Central memory CD8-positive, alpha-beta T cell (primary cell): ENCODE data around the gene DTX2.
"Not testable (repeated sequence)": the region's sequence is repeated elsewhere in the genome, so short reads cannot be mapped to it uniquely, and the experiment has no call there.

Source experiments
- ATAC-seq: fragments of 150-1000 bp; cut with Tn5 transposase; replicated peaks from 2 replicates; pipeline ENCODE4 v1.10.0; 2022; ENCODE audit warnings: mild to moderate bottlenecking, moderate FRiP score, moderate number of reproducible peaks; ENCODE audit not compliant: poor library complexity, severe bottlenecking; ENCODE audit errors: extremely low read depth
- DNase-seq, 2 donors: peaks; one replicate each; pipeline ENCODE4 v3.0.0; 2021; ENCODE audit warnings: low spot score in 2 of 2
- H3K27ac Mint-ChIP-seq: one replicate; pipeline ENCODE4 v1.8.0; 2022; ENCODE audit warnings: low read depth, mild to moderate bottlenecking, moderate library complexity, mixed read lengths
- H3K27me3 Mint-ChIP-seq: one replicate; pipeline ENCODE4 v1.8.0; 2022; ENCODE audit warnings: mixed read lengths
- H3K36me3 Mint-ChIP-seq: one replicate; pipeline ENCODE4 v1.8.0; 2022; ENCODE audit warnings: mild to moderate bottlenecking, moderate library complexity, mixed read lengths; ENCODE audit not compliant: insufficient read depth
- H3K4me1 Mint-ChIP-seq: one replicate; pipeline ENCODE4 v1.8.0; 2022; ENCODE audit warnings: mixed read lengths
- H3K4me3 Mint-ChIP-seq: one replicate; pipeline ENCODE4 v1.8.0; 2022; ENCODE audit warnings: mild to moderate bottlenecking, moderate library complexity, mixed read lengths
- H3K9me3 Mint-ChIP-seq: one replicate; pipeline ENCODE4 v1.8.0; 2022; ENCODE audit warnings: mixed read lengths

DTX2 gene

GRCh38 chr7:76428868-76429805, 32.4 kb upstream of the DTX2 start:
- DNase-seq (no peak), ATAC-seq (no peak)
- Mint-ChIP-seq H3K9me3 (no peaks in the 10 kb centered on the region), H3K36me3 (peaks cover 2% of the 10 kb centered on the region), H3K27me3 (no peaks in the 10 kb centered on the region), H3K4me1 (peaks cover 11% of the 10 kb centered on the region), H3K4me3 (no peak overlapping the region), H3K27ac (no peak overlapping the region)

DNA sequence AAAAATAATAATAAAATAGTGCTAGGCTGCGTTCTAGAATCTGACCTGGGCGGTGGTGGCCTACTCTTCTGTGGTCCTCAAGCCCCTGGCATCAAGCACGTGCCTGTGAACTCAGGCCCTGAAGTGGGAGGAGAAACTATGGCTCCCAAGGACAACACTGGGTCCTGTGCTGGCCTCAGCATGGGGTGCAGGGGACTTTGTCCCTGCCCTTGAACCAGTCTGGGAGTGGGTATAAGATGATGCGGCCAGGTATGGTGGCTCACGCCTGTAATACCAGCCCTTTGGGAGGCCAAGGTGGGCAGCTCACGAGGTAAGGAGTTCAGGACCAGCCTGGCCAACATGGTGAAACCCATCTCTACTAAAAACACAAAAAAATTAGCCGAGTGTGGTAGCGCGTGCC, 31.3 kb upstream of the DTX2 start:
- Mint-ChIP-seq H3K4me1 (peaks cover under 1% of the 10 kb centered on the region), H3K27ac (no peak overlapping the region), H3K36me3 (peaks cover 5% of the 10 kb centered on the region), H3K4me3 (no peak overlapping the region), H3K27me3 (no peaks in the 10 kb centered on the region), H3K9me3 (no peaks in the 10 kb centered on the region)
- DNase-seq, result no peak
- no peak for ATAC-seq

- Mint-ChIP-seq H3K4me1 (no peaks in the 10 kb centered on the region), H3K27ac (no peak overlapping the region), H3K4me3 (no peak overlapping the region), H3K36me3 (peaks cover 8% of the 10 kb centered on the region), H3K27me3 (no peaks in the 10 kb centered on the region), H3K9me3 (no peaks in the 10 kb centered on the region)
- ATAC-seq, result no peak
- no peak for DNase-seq
Measured at GRCh38 chr7:76430836-76431235, 30.7 kb upstream of the DTX2 start.

DNA sequence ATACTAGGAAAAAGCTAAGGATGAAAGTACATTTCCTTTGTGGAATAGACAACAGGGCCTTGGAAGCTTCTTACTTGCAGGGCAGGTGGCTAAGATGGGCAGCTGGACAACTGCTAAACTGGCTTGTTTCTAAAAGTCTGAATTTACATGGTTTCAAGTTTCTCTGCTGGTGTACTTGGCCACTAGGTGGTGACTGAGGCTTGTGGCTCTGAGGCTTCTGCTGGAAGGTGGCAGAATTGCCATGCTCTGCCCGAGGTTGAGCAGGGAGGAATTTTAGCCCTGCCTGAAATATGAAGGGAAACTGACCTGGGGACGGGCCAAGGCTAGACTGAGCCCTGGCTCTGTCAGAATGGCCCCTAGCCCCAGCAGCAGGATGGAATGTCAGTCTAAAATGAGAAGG, 23.6 kb upstream of the DTX2 start:
- H3K27me3 Mint-ChIP-seq, H3K9me3 Mint-ChIP-seq, H3K27ac Mint-ChIP-seq, H3K4me1 Mint-ChIP-seq, H3K4me3 Mint-ChIP-seq: not testable (repeated sequence)
- ATAC-seq (peak; percentile 56), DNase-seq (peak in 1 of 2 donors; percentile 22)
- peaks cover 13% of the 10 kb centered on the region for H3K36me3 Mint-ChIP-seq

- H3K36me3 Mint-ChIP-seq, result peaks cover 13% of the 10 kb centered on the region
- not testable (repeated sequence) for ATAC-seq, H3K27me3 Mint-ChIP-seq, H3K9me3 Mint-ChIP-seq, DNase-seq, H3K27ac Mint-ChIP-seq, H3K4me1 Mint-ChIP-seq, H3K4me3 Mint-ChIP-seq
Measured at GRCh38 chr7:76439120-76439888, 22.2 kb upstream of the DTX2 start.

- not testable (repeated sequence) for H3K4me3 Mint-ChIP-seq, H3K36me3 Mint-ChIP-seq, H3K27me3 Mint-ChIP-seq, DNase-seq, H3K4me1 Mint-ChIP-seq, H3K27ac Mint-ChIP-seq, ATAC-seq, H3K9me3 Mint-ChIP-seq
Measured at GRCh38 chr7:76440404-76440803, 21.1 kb upstream of the DTX2 start.

DNA sequence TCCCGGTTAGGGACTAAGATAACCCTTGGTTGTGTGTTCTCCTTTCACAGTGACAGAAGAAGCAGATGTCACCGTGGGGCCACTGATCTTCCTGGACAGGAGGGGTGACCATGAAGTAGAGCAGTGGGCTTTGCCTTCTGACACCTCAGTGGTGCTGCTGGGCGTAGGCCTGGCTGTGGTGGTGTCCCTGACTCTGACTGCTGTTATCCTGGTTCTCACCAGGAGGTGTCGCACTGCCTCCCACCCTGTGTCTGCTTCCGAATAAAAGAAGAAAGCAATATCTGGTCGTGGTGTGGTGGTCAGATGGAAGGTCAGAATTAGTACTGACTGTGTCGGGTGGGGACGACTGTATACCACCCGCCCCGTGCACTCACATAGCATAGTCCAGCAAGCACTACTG, 19.7 kb upstream of the DTX2 start:
- H3K4me1 Mint-ChIP-seq, H3K27me3 Mint-ChIP-seq, H3K4me3 Mint-ChIP-seq, H3K27ac Mint-ChIP-seq, DNase-seq, H3K9me3 Mint-ChIP-seq, H3K36me3 Mint-ChIP-seq: not testable (repeated sequence)
- ATAC-seq, result peak; percentile 40

GRCh38 chr7:76442664-76443446, 18.7 kb upstream of the DTX2 start:
- not testable (repeated sequence) for H3K9me3 Mint-ChIP-seq, DNase-seq, H3K36me3 Mint-ChIP-seq, ATAC-seq, H3K27ac Mint-ChIP-seq, H3K4me3 Mint-ChIP-seq, H3K27me3 Mint-ChIP-seq, H3K4me1 Mint-ChIP-seq

DNA sequence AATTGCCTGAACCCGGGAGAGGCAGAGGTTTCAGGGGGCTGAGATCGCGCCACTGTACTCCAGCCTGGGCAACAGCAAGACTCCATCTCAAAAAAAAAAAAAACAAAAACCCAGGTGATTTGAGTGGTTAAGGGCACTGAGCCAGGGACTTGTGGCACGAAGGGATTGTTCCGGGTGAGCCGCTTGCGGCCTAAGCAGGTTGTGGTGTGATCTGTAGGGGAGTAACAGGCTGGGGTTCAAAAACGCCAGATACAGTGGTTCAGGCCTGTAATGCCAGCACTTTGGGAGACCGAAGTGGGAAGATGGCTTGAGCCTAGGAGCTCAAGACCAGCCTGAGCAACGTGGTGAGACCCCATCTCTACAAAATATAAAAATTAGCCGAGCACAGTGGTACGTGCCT, 17.7 kb upstream of the DTX2 start:
- not testable (repeated sequence) for H3K4me3 Mint-ChIP-seq, H3K27me3 Mint-ChIP-seq, H3K9me3 Mint-ChIP-seq, H3K27ac Mint-ChIP-seq, H3K36me3 Mint-ChIP-seq, H3K4me1 Mint-ChIP-seq, DNase-seq
- peak; percentile 58 for ATAC-seq

DNA sequence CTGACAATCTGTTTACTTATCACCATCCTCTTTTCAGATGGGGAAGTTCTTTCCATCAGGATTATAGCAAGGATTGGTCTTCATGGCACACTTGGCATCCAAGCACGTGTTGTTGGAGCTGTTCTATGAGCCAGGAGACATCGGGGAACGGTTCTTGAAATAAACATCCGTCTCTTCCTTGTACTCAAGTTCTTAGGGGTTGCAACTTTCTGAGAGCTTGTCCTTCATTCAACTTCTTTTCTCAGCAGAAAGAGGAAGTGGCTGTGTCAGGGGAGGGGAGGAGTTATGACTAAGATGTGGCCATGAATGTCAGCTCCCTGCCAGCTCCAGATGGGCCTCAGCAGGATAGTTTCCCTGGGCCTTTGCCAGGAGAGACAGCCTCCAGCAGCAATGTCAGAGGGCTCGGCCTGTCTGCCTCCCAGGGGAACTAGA, 15.9 kb upstream of the DTX2 start:
- not testable (repeated sequence) for H3K4me3 Mint-ChIP-seq, H3K9me3 Mint-ChIP-seq, H3K4me1 Mint-ChIP-seq, H3K36me3 Mint-ChIP-seq, H3K27me3 Mint-ChIP-seq, H3K27ac Mint-ChIP-seq, DNase-seq
- ATAC-seq, result peak; percentile 76

DNA sequence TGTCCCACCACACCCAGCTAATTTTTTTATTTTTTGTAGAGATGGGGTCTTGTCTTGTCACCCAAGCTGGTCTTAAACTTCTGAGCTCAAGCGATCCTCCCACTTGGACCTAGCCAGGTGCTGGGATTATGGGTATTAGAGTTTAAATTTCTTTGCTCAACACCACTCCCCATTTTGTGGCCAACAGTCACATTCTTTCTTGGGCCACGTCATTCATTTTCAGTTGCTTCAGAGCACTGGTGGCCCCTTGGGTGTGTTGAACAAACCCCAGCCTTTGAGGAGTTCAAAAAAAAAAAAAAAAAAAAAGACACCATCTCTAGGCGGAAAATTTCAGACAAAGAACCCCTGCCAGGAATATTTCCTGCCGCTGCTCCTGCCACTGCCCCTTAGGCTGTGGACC, 4.5 kb upstream of the DTX2 start:
- DNase-seq, ATAC-seq, H3K4me1 Mint-ChIP-seq, H3K27me3 Mint-ChIP-seq, H3K36me3 Mint-ChIP-seq, H3K27ac Mint-ChIP-seq, H3K9me3 Mint-ChIP-seq, H3K4me3 Mint-ChIP-seq: not testable (repeated sequence)

- DNase-seq, H3K4me1 Mint-ChIP-seq, ATAC-seq: not testable (repeated sequence)
Measured at GRCh38 chr7:76458504-76458903, 3.0 kb upstream of the DTX2 start.

More at GRCh38 chr7:76458504-76458903, 3.0 kb upstream of the DTX2 start:
- not testable (repeated sequence) for H3K9me3 Mint-ChIP-seq, H3K36me3 Mint-ChIP-seq, H3K4me3 Mint-ChIP-seq, H3K27ac Mint-ChIP-seq, H3K27me3 Mint-ChIP-seq
